Neutrophil (primary cell): ENCODE data around the gene PPP2R2D.

Source experiments
- H3K27ac ChIP-seq: fragments of 200-600 bp; sonication (generic); 2 replicates; pipeline ENCODE4 v1.5.1; 2016; ENCODE audit warnings: mild to moderate bottlenecking, moderate library complexity
- H3K27me3 ChIP-seq: fragments of 200-600 bp; sonication (generic); 2 replicates; pipeline ENCODE4 v1.6.0; 2016; ENCODE audit warnings: mild to moderate bottlenecking
- H3K36me3 ChIP-seq: fragments of 200-600 bp; sonication (generic); 2 replicates; pipeline ENCODE4 v1.5.1; 2017
- H3K4me1 ChIP-seq, 2 experiments: fragments of 200-600 bp in 1 of 2; sonication (generic) in 1 of 2; 1 replicate in 1 of 2; 2 replicates in 1 of 2; pipeline versions ENCODE4 v1.5.1 to v1.6.1; 2013 to 2016; ENCODE audit warnings: low read depth in 1 of 2, low read length in 1 of 2, mild to moderate bottlenecking in 1 of 2, moderate library complexity in 1 of 2; ENCODE audit not compliant: control insufficient read depth in 1 of 2, insufficient read depth in 1 of 2
- H3K4me3 ChIP-seq, 2 experiments: fragments of 200-600 bp in 1 of 2; sonication (generic) in 1 of 2; 1 replicate in 1 of 2; 2 replicates in 1 of 2; pipeline ENCODE4 v1.5.1; 2013 to 2016; ENCODE audit warnings: low read depth in 1 of 2, low read length in 1 of 2, mild to moderate bottlenecking in 1 of 2, moderate library complexity in 1 of 2
- H3K9me3 ChIP-seq: fragments of 200-600 bp; sonication (generic); 2 replicates; pipeline ENCODE4 v1.5.1; 2016
- TF ChIP-seq, protein P1 (sequence below): fragments of 200-600 bp; sonication (generic); IDR thresholded peaks from 2 replicates; pipeline ENCODE4 v1.5.1; 2016; ENCODE audit warnings: antibody characterized with exemption

The PPP2R2D gene

GRCh38 chr10:131875501-131875900 is 25.3 kb upstream of the PPP2R2D start:
- Histone ChIP-seq H3K9me3 (no peaks in the 10 kb centered on the region), H3K27me3 (peaks cover 22% of the 10 kb centered on the region), H3K4me3 (no peak overlapping the region), H3K4me1 (no peaks in the 10 kb centered on the region), H3K36me3 (no peaks in the 10 kb centered on the region), H3K27ac (no peak overlapping the region)
- TF ChIP-seq, protein P1, sequence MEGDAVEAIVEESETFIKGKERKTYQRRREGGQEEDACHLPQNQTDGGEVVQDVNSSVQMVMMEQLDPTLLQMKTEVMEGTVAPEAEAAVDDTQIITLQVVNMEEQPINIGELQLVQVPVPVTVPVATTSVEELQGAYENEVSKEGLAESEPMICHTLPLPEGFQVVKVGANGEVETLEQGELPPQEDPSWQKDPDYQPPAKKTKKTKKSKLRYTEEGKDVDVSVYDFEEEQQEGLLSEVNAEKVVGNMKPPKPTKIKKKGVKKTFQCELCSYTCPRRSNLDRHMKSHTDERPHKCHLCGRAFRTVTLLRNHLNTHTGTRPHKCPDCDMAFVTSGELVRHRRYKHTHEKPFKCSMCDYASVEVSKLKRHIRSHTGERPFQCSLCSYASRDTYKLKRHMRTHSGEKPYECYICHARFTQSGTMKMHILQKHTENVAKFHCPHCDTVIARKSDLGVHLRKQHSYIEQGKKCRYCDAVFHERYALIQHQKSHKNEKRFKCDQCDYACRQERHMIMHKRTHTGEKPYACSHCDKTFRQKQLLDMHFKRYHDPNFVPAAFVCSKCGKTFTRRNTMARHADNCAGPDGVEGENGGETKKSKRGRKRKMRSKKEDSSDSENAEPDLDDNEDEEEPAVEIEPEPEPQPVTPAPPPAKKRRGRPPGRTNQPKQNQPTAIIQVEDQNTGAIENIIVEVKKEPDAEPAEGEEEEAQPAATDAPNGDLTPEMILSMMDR: no peak

DNA sequence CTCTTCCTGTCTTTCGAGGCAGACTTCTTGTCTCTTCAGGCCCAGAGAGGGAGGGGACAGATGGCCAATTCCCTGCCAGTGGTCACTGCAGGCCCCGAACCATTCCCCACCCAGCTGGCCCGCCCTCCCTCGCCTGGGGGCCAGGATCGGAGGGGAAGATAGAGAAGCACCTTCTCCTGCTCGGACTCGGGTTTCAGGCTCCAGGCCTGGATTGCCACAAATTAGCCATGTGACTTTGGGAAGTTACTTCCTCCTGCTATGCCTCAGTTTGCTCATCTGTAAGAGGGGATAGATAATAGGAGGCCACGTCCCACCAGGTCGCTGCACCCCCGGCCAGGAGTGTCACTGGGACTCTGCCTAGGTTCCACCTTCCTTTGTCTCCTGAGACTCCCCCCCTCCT is 24.8 kb upstream of the PPP2R2D start:
- TF ChIP-seq, protein P1: no peak
- H3K27me3 ChIP-seq: peaks cover 22% of the 10 kb centered on the region
- H3K9me3 ChIP-seq: no peaks in the 10 kb centered on the region
- no peaks in the 10 kb centered on the region for H3K4me1 ChIP-seq
- no peak overlapping the region for H3K4me3 ChIP-seq
- H3K27ac ChIP-seq: no peak overlapping the region
- no peaks in the 10 kb centered on the region for H3K36me3 ChIP-seq

DNA sequence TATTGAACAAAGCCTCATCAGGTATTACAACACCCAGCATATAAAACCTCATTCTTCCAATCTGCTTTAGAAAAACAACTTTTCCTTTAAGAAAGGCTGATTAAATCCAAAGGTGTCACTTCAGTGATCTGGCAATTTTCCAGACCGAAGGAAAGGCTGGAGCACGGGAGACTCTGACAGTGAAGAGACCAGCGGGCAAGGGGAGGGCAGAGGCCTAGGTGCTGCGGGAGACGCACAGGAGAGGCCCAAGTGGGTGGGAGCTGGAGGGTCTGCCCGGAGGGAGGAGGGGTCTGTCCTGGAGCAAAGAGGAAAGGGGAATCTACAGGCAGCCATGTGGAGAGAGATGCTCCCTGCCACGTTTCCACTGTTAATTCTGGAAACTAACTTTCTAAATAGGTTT is 24.3 kb upstream of the PPP2R2D start:
- Histone ChIP-seq H3K27ac (no peak overlapping the region), H3K36me3 (no peaks in the 10 kb centered on the region), H3K4me1 (no peaks in the 10 kb centered on the region), H3K9me3 (no peaks in the 10 kb centered on the region), H3K27me3 (peaks cover 22% of the 10 kb centered on the region), H3K4me3 (no peak overlapping the region)
- TF ChIP-seq, protein P1: no peak

- TF ChIP-seq, protein P1: no peak
- H3K36me3 ChIP-seq: no peaks in the 10 kb centered on the region
- H3K9me3 ChIP-seq: no peaks in the 10 kb centered on the region
- no peaks in the 10 kb centered on the region for H3K4me1 ChIP-seq
- no peak overlapping the region for H3K27ac ChIP-seq
- peaks cover 18% of the 10 kb centered on the region for H3K27me3 ChIP-seq
- H3K4me3 ChIP-seq: no peak overlapping the region
Observed at GRCh38 chr10:131880016-131880590, 20.7 kb upstream of the PPP2R2D start.

- Histone ChIP-seq H3K9me3 (no peaks in the 10 kb centered on the region), H3K36me3 (no peaks in the 10 kb centered on the region), H3K27ac (no peak overlapping the region), H3K4me3 (no peak overlapping the region), H3K27me3 (peaks cover 23% of the 10 kb centered on the region), H3K4me1 (no peaks in the 10 kb centered on the region)
- TF ChIP-seq, protein P1: no peak
Observed at GRCh38 chr10:131881104-131881880, 19.5 kb upstream of the PPP2R2D start.
